Glutamatergic neuron (in vitro differentiated cells): Measurements from ENCODE around the gene POR. TPM values are rescaled to one million over a fixed set of nuclear protein-coding genes. Genes with fewer than 3 reads are reported as not detected.

ENCODE experiments used
- DNase-seq: peaks from one replicate; pipeline ENCODE4 v3.0.0; 2022
- H3K27ac Mint-ChIP-seq: one replicate; pipeline ENCODE4 v1.8.0; 2020; ENCODE audit warnings: mild to moderate bottlenecking, mixed read lengths, inconsistent platforms; ENCODE audit not compliant: unreplicated experiment
- H3K27me3 Mint-ChIP-seq: one replicate; pipeline ENCODE4 v1.8.0; 2020; ENCODE audit warnings: mild to moderate bottlenecking, moderate library complexity, mixed read lengths, inconsistent platforms; ENCODE audit not compliant: unreplicated experiment
- H3K36me3 Mint-ChIP-seq: one replicate; pipeline ENCODE4 v1.8.0; 2020; ENCODE audit warnings: mild to moderate bottlenecking, mixed read lengths, inconsistent platforms; ENCODE audit not compliant: unreplicated experiment
- H3K4me1 Mint-ChIP-seq: one replicate; pipeline ENCODE4 v1.8.0; 2020; ENCODE audit warnings: mild to moderate bottlenecking, low read depth, mixed read lengths, inconsistent platforms; ENCODE audit not compliant: unreplicated experiment
- H3K4me3 Mint-ChIP-seq: one replicate; pipeline ENCODE4 v1.8.0; 2020; ENCODE audit warnings: mild to moderate bottlenecking, mixed read lengths, inconsistent platforms; ENCODE audit not compliant: unreplicated experiment
- H3K9me3 Mint-ChIP-seq: one replicate; pipeline ENCODE4 v1.8.0; 2020; ENCODE audit warnings: mild to moderate bottlenecking, moderate library complexity, mixed read lengths, inconsistent platforms; ENCODE audit not compliant: unreplicated experiment
- CTCF ChIP-seq: fragments of 200-600 bp; sonication (generic); IDR thresholded peaks from one replicate; pipeline ENCODE4 v1.5.0; 2021; ENCODE audit not compliant: partially characterized antibody, unreplicated experiment
- total RNA-seq: library from RNA; stranded (reverse); fragmentation: NEBNext Ultra II Directional; extraction: Animal tissue kit (Norgen Biotek cat#: 25700); gene quantifications from one replicate; pipeline ENCODE4 v1.2.1, GENCODE V29; 2021; ENCODE audit not compliant: unreplicated experiment

Gene POR
- total RNA-seq, 1 donor from 2014 or later: 119 TPM

GRCh38 chr7:75957021-75957736 lies 42.2 kb downstream of the POR start:
- H3K36me3 Mint-ChIP-seq: peaks cover 5% of the 10 kb centered on the region
- TF ChIP-seq CTCF: no peak
- H3K27ac Mint-ChIP-seq: no peak overlapping the region
- peaks cover 4% of the 10 kb centered on the region for H3K27me3 Mint-ChIP-seq
- DNase-seq: no peak
- no peaks in the 10 kb centered on the region for H3K4me1 Mint-ChIP-seq
- H3K9me3 Mint-ChIP-seq: peaks cover 4% of the 10 kb centered on the region
- H3K4me3 Mint-ChIP-seq: no peak overlapping the region

GRCh38 chr7:75958802-75959543 lies 44.0 kb downstream of the POR start:
- Mint-ChIP-seq H3K4me3 (no peak overlapping the region), H3K27ac (no peak overlapping the region), H3K9me3 (peaks cover 9% of the 10 kb centered on the region), H3K4me1 (peaks cover 13% of the 10 kb centered on the region), H3K27me3 (peaks cover 3% of the 10 kb centered on the region), H3K36me3 (peaks cover 3% of the 10 kb centered on the region)
- no peak for TF ChIP-seq CTCF
- DNase-seq: no peak

DNA sequence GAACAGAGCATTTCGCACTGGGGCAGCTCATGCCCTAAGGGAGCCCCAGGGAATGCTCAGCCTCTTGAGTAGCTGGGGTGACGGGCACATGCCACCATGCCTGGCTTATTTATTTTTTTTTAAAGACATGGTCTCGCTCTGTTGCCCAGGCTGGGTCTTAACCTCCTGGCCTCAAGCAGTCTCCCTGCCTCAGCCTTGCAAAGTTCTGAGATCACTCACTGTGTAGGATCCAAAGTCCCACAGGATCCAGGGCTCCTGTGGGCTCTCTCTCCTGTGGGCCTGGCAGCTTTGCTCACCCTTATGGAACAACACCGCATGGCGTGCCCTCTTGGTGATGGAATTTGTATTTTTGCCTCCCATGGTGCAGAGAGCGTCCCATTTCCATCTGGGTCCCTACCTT lies 45.4 kb downstream of the POR start:
- peaks cover 2% of the 10 kb centered on the region for H3K27me3 Mint-ChIP-seq
- DNase-seq: no peak
- H3K4me1 Mint-ChIP-seq: peaks cover 20% of the 10 kb centered on the region
- no peak overlapping the region for H3K27ac Mint-ChIP-seq
- TF ChIP-seq CTCF: no peak
- H3K9me3 Mint-ChIP-seq: peaks cover 9% of the 10 kb centered on the region
- no peak overlapping the region for H3K4me3 Mint-ChIP-seq
- H3K36me3 Mint-ChIP-seq: no peaks in the 10 kb centered on the region

DNA sequence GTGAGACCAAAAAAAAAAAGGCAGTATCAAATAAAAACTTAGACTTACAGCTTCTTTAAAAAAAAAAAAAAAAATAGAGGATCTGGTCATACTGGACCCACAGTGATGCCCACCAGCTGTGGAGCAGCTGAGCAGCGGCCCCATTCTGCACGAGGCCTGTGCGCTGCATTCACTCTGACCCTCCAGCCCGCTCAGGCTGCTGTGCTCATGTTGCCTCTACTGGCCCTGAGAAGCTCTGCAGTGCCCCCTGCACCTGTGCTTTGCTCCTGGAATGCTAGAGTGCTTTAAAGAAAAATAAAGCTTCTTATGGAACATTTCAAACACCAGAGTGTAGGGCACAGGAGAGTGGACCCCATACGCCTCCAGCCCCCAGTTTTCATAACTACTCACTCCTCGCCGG lies 46.3 kb downstream of the POR start:
- H3K27ac Mint-ChIP-seq: no peak overlapping the region
- peaks cover 27% of the 10 kb centered on the region for H3K4me1 Mint-ChIP-seq
- no peak overlapping the region for H3K4me3 Mint-ChIP-seq
- peaks cover 16% of the 10 kb centered on the region for H3K9me3 Mint-ChIP-seq
- TF ChIP-seq CTCF: no peak
- DNase-seq: no peak
- H3K36me3 Mint-ChIP-seq: no peaks in the 10 kb centered on the region
- H3K27me3 Mint-ChIP-seq: peaks cover 7% of the 10 kb centered on the region
